ENCODE measurements around the gene OR2V2.

GRCh38 chr5:181152406-181152805, 5.0 kb downstream of the OR2V2 start:
- TF ChIP-seq CTCF (IDR thresholded peaks at IDR 0.05) (no peak), POLR2A (IDR thresholded peaks at IDR 0.05) (no peak)
